ENCODE results near the gene CDK5RAP2.

GRCh38 chr9:120626512-120626911, 46.5 kb upstream of the CDK5RAP2 start:
- TF ChIP-seq CTCF (IDR thresholded peaks at IDR 0.05; ENCODE audit: low read depth, low read length) (no peak), EZH2phosphoT487 (IDR thresholded peaks at IDR 0.05; ENCODE audit: low read depth) (no peak)
